HCT116 (cell line): Measurements from ENCODE around the gene EGLN3. TPM values are rescaled to one million over a fixed set of nuclear protein-coding genes. Genes with fewer than 3 reads are reported as not detected.

Experiments
- ATAC-seq: fragments of 200-7000 bp; cut with Tn5 transposase; 2 replicates; pipeline ENCODE4 v1.9.1; 2020; ENCODE audit warnings: mild to moderate bottlenecking, moderate library complexity
- BruUV-seq: library from RNA; stranded (reverse); fragments of 400-500 nt; replicated peaks from 2 replicates; lab custom pipeline; 2021; lab: Mats Ljungman, UMichigan
- CTCF ChIA-PET: fragments of 300-600 bp; sonication (Branson Sonifier 250); formaldehyde crosslinking; loops from one replicate; lab custom pipeline; 2021; ENCODE audit warnings: antibody characterized with exemption; lab: Charles Lee
- POLR2A ChIA-PET: fragments of 300-600, 350-600 bp; sonication (Branson Sonifier 250); formaldehyde crosslinking; loops from one replicate; lab custom pipeline; 2021; ENCODE audit warnings: antibody characterized with exemption; lab: Charles Lee
- RAD21 ChIA-PET, 2 experiments: fragments of 300-600 bp; sonication (Branson Sonifier 250); formaldehyde crosslinking; loops; one replicate each; lab custom pipeline; 2023; ENCODE audit warnings: low total read pairs in 2 of 2; ENCODE audit not compliant: uncharacterized antibody in 2 of 2, unreplicated experiment in 2 of 2, low non-redundant PET in 1 of 2; lab: Charles Lee
- DNase-seq: peaks from one replicate; pipeline ENCODE4 v3.0.0-alpha.2; 2010; ENCODE audit warnings: low read depth, low spot score
- H2AFZ ChIP-seq: fragments of 200-600 bp; shearing (Covaris generic), sonication (generic); 2 replicates; pipeline ENCODE4 v1.6.1; 2017; ENCODE audit warnings: low read depth, mixed run types, mixed read lengths, antibody characterized with exemption, low read length; ENCODE audit not compliant: poor library complexity, severe bottlenecking
- H3K27ac ChIP-seq: 2 replicates; pipeline ENCODE4 v1.5.1; 2012; ENCODE audit warnings: low read depth, low read length
- H3K27me3 ChIP-seq: fragments of 200-600 bp; sonication (generic); 2 replicates; pipeline ENCODE4 v1.6.1; 2016; ENCODE audit warnings: mixed run types, low read length, mixed read lengths; ENCODE audit not compliant: insufficient read depth
- H3K36me3 ChIP-seq, 2 experiments: fragments of 200-500 bp in 1 of 2; fragments of 200-600 bp in 1 of 2; sonication (Bioruptor generic) in 1 of 2; sonication (generic) in 1 of 2; 2 replicates each; pipeline versions ENCODE4 v1.5.1 to v1.6.1; 2014 to 2016; ENCODE audit warnings: low read length in 2 of 2, inconsistent platforms in 1 of 2, mixed read lengths in 1 of 2, mixed run types in 1 of 2; ENCODE audit not compliant: insufficient read depth in 2 of 2, control insufficient read depth in 1 of 2
- H3K4me1 ChIP-seq, 2 experiments: fragments of 200-600 bp in 1 of 2; sonication (generic) in 1 of 2; 2 replicates each; pipeline versions ENCODE4 v1.5.1 to v1.6.1; 2012 to 2017; ENCODE audit warnings: low read length in 2 of 2, inconsistent platforms in 1 of 2, mild to moderate bottlenecking in 1 of 2, mixed read lengths in 1 of 2, mixed run types in 1 of 2, moderate library complexity in 1 of 2; ENCODE audit not compliant: insufficient read depth in 2 of 2, control insufficient read depth in 1 of 2
- H3K4me2 ChIP-seq: fragments of 200-600 bp; sonication (generic); 2 replicates; pipeline ENCODE4 v1.6.1; 2017; ENCODE audit warnings: mixed run types, low read length, mixed read lengths
- H3K4me3 ChIP-seq, 2 experiments: fragments of 200-600 bp in 1 of 2; sonication (generic) in 1 of 2; replicated peaks in 1 of 2; 2 replicates each; pipeline ENCODE4 v1.5.1; 2011 to 2016; ENCODE audit warnings: low read length in 2 of 2, control low read depth in 1 of 2, low read depth in 1 of 2, mild to moderate bottlenecking in 1 of 2, mixed read lengths in 1 of 2, mixed run types in 1 of 2
- H3K79me2 ChIP-seq: fragments of 200-600 bp; sonication (generic); 2 replicates; pipeline ENCODE4 v1.6.1; 2017; ENCODE audit warnings: mild to moderate bottlenecking, mixed run types, low read length, moderate library complexity, mixed read lengths; ENCODE audit not compliant: insufficient read depth
- H3K9ac ChIP-seq: fragments of 200-600 bp; sonication (generic); 2 replicates; pipeline ENCODE4 v1.6.1; 2016; ENCODE audit warnings: low read length, mixed read lengths
- H3K9me2 ChIP-seq: fragments of 200-600 bp; sonication (generic), shearing (Covaris generic); 2 replicates; pipeline ENCODE4 v1.6.1; 2017; ENCODE audit warnings: mixed run types, mild to moderate bottlenecking, moderate library complexity; ENCODE audit not compliant: insufficient read depth
- H3K9me3 ChIP-seq, 2 experiments: fragments of 200-500 bp in 1 of 2; fragments of 200-600 bp in 1 of 2; sonication (Bioruptor generic) in 1 of 2; sonication (generic) in 1 of 2; 2 replicates each; pipeline ENCODE4 v1.6.1; 2014 to 2017; ENCODE audit warnings: low read length in 2 of 2, mixed read lengths in 2 of 2, inconsistent platforms in 1 of 2, low read depth in 1 of 2, mild to moderate bottlenecking in 1 of 2, mixed run types in 1 of 2, moderate library complexity in 1 of 2; ENCODE audit not compliant: control insufficient read depth in 1 of 2, insufficient read depth in 1 of 2
- H4K20me1 ChIP-seq: fragments of 200-600 bp; sonication (generic), shearing (Covaris generic); 2 replicates; pipeline ENCODE4 v1.6.1; 2017; ENCODE audit warnings: mixed run types, mild to moderate bottlenecking, moderate library complexity; ENCODE audit not compliant: insufficient read depth
- CBX3 ChIP-seq: IDR thresholded peaks from 2 replicates; pipeline ENCODE4 v1.6.1; 2012; ENCODE audit warnings: low read depth
- CEBPB ChIP-seq: IDR thresholded peaks from 2 replicates; pipeline ENCODE4 v1.6.1; 2012; ENCODE audit warnings: low read depth
- EGR1 ChIP-seq: IDR thresholded peaks from 2 replicates; pipeline ENCODE4 v1.6.1; 2012; ENCODE audit warnings: low read depth
- EZH2 ChIP-seq: fragments of 200-600 bp; sonication (generic); IDR thresholded peaks from 2 replicates; pipeline ENCODE4 v1.6.1; 2017; ENCODE audit warnings: antibody characterized with exemption, mixed run types
- EZH2phosphoT487 ChIP-seq: fragments of 200-600 bp; IDR thresholded peaks from 2 replicates; pipeline ENCODE4 v1.6.1; 2018; ENCODE audit warnings: antibody characterized with exemption, borderline replicate concordance
- JUND ChIP-seq: IDR thresholded peaks from 2 replicates; pipeline ENCODE4 v1.6.1; 2012
- POLR2AphosphoS5 ChIP-seq: IDR thresholded peaks from 2 replicates; pipeline ENCODE4 v1.6.1; 2011; ENCODE audit warnings: mild to moderate bottlenecking, low read depth, low read length, moderate library complexity
- SRF ChIP-seq: IDR thresholded peaks from 2 replicates; pipeline ENCODE4 v1.6.1; 2012; ENCODE audit warnings: low read depth
- YY1 ChIP-seq: IDR thresholded peaks from 2 replicates; pipeline ENCODE4 v1.6.1; 2011; ENCODE audit warnings: low read length, low read depth, moderate library complexity, mild to moderate bottlenecking; ENCODE audit not compliant: insufficient replicate concordance; ENCODE audit errors: extremely low read depth
- ZFX ChIP-seq: fragments of 450-650 bp; IDR thresholded peaks from 2 replicates; pipeline ENCODE4 v1.6.1; 2017
- intact Hi-C: fragments of 100-400 bp; cut with micrococcal nuclease; formaldehyde crosslinking; loops from 2 replicates; pipeline ENCODE4 v1.10.0; 2022
- total RNA-seq: library from RNA; stranded (reverse); gene quantifications from one replicate; pipeline ENCODE4 v1.2.1, GENCODE V29; 2021; ENCODE audit not compliant: unreplicated experiment
- TF ChIP-seq, protein P1 (sequence below), 3 experiments: fragments of 200-600 bp in 1 of 3; sonication (generic) in 1 of 3; IDR thresholded peaks in 2 of 3; conservative IDR thresholded peaks in 1 of 3; 2 replicates each; pipeline ENCODE4 v1.5.1; 2012 to 2017; ENCODE audit warnings: low read depth in 2 of 3, low read length in 2 of 3, antibody characterized with exemption in 1 of 3, borderline replicate concordance in 1 of 3, control low read depth in 1 of 3, mild to moderate bottlenecking in 1 of 3, mixed read lengths in 1 of 3, mixed run types in 1 of 3, moderate library complexity in 1 of 3; ENCODE audit not compliant: insufficient read depth in 1 of 3
- TF ChIP-seq, protein P2 (sequence below): IDR thresholded peaks from 2 replicates; pipeline ENCODE4 v1.6.1; 2011; ENCODE audit warnings: mild to moderate bottlenecking, low read length, moderate library complexity; ENCODE audit not compliant: insufficient replicate concordance; ENCODE audit errors: extremely low read depth
- TF ChIP-seq, protein P3 (sequence below): IDR thresholded peaks from 2 replicates; pipeline ENCODE4 v1.6.1; 2012

Gene EGLN3
- total RNA-seq, 1 experiment from 2014 or later = 13.6 TPM

DNA sequence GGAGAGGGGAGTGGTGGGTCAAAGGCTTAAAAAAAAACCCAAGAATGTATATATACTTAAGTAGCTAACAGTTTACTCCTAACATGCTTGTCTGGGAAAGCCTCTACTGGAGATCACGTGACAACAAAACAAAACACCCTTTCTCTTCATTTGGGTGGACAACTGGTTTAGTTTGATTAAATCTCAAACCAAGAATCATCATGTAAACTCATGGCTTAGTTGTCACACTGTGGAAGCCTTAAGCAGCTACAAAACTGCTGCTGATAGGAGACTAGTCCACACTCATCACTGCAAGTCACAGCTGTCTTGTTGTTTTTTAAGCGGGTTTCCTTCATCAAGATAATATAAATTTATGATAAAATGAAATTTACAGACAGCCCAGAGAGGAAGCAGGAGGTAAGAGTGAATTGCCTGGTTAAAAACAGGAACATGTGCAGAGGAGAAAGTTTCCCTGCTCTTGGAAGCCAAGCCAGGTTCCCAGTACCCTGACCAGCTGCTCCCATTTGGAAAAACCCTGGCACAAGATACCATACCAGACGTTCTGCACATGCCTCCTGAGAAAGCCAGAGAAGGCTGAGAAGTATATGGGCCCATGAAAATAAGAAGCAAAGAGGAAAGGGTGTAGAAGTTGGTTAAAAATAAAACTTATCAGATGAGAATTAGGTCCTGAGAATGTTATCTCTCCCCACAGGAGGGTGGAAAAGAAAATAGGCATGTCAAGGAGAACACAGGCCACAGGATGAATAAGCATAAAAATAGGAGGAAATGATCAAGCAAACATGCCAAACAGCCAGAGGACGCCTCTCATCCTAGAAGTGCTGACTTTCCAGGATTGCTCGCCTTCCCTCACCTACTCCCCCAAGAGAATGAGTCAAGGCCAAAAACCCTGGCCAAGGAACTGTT, 34.0 kb downstream of the EGLN3 start:
- no peaks in the 10 kb centered on the region for H4K20me1 ChIP-seq
- RAD21 ChIA-PET = no interaction called here
- POLR2A ChIA-PET = interaction anchor here (0.7 kb wide), 1 partner anchor 22 kb away, joined by 3 read pairs; no protein-coding TSS in a partner anchor
- no peaks in the 10 kb centered on the region for H3K27me3 ChIP-seq
- no peaks in the 10 kb centered on the region for H3K9me3 ChIP-seq
- H3K4me2 ChIP-seq = peak overlapping the region; percentile 29
- H2AFZ ChIP-seq = no peak overlapping the region
- no peaks in the 10 kb centered on the region for H3K9me2 ChIP-seq
- H3K27ac ChIP-seq = no peak overlapping the region
- CTCF ChIA-PET = no interaction called here
- no peaks in the 10 kb centered on the region for H3K36me3 ChIP-seq
- no TSS peak for BruUV-seq
- ATAC-seq (no peak), DNase-seq (no peak)
- TF ChIP-seq JUND (peak; percentile 16; the same call in 1 of the 2 replicates), ZFX (no peak), EGR1 (no peak)
- H3K79me2 ChIP-seq = no peaks in the 10 kb centered on the region
- H3K9ac ChIP-seq = no peak overlapping the region
- peaks cover 10 to 27% of the 10 kb centered on the region in 2 experiments for H3K4me1 ChIP-seq
- intact Hi-C loops = no loop called here
- H3K4me3 ChIP-seq = no peak overlapping the region

DNA sequence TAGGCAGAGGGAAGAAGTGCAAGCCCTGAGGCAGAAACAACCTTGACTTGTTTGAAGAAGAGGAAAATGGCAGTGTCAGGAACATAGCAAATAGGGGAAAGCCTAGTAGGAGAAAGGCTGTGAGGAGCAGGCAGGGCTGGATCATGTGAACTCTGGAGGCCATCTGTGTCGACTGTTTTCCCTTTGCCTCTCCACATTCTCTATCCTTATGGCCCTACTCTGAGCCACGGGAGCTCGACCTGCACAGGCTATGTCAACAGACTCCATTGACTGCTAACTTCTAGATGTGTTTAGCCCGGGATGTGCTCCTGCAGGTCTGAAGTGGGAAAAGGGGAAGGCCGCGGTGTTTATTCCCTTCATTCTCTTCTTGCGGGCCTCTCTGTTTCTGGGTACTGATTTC, 35.2 kb downstream of the EGLN3 start:
- Histone ChIP-seq H2AFZ (no peak overlapping the region), H4K20me1 (no peaks in the 10 kb centered on the region), H3K4me2 (peak overlapping the region; percentile 60), H3K4me1 (peaks cover 10 to 27% of the 10 kb centered on the region in 2 experiments), H3K27me3 (no peaks in the 10 kb centered on the region), H3K9me3 (no peaks in the 10 kb centered on the region), H3K9ac (no peak overlapping the region), H3K79me2 (no peaks in the 10 kb centered on the region), H3K27ac (no peak overlapping the region), H3K9me2 (no peaks in the 10 kb centered on the region), H3K4me3 (no peak overlapping the region), H3K36me3 (no peaks in the 10 kb centered on the region)
- no peak for DNase-seq
- BruUV-seq = no TSS peak
- intact Hi-C loops = no loop called here
- ChIA-PET CTCF (no interaction called here), RAD21 (no interaction called here), POLR2A (no interaction called here)
- ATAC-seq = no peak
- TF ChIP-seq ZFX (no peak), SRF (no peak), POLR2AphosphoS5 (no peak), EZH2 (no peak), CBX3 (no peak), EZH2phosphoT487 (no peak), CEBPB (no peak), YY1 (no peak)
- TF ChIP-seq, protein P1, sequence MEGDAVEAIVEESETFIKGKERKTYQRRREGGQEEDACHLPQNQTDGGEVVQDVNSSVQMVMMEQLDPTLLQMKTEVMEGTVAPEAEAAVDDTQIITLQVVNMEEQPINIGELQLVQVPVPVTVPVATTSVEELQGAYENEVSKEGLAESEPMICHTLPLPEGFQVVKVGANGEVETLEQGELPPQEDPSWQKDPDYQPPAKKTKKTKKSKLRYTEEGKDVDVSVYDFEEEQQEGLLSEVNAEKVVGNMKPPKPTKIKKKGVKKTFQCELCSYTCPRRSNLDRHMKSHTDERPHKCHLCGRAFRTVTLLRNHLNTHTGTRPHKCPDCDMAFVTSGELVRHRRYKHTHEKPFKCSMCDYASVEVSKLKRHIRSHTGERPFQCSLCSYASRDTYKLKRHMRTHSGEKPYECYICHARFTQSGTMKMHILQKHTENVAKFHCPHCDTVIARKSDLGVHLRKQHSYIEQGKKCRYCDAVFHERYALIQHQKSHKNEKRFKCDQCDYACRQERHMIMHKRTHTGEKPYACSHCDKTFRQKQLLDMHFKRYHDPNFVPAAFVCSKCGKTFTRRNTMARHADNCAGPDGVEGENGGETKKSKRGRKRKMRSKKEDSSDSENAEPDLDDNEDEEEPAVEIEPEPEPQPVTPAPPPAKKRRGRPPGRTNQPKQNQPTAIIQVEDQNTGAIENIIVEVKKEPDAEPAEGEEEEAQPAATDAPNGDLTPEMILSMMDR (IDR thresholded peaks at IDR 0.05 in 2 of 3, conservative IDR thresholded peaks at IDR 0.05 in 1 of 3; ENCODE audit: borderline replicate concordance in 1 of 3, insufficient read depth in 1 of 3, low read depth in 2 of 3, low read length in 2 of 3) = no peak
- TF ChIP-seq, protein P2, sequence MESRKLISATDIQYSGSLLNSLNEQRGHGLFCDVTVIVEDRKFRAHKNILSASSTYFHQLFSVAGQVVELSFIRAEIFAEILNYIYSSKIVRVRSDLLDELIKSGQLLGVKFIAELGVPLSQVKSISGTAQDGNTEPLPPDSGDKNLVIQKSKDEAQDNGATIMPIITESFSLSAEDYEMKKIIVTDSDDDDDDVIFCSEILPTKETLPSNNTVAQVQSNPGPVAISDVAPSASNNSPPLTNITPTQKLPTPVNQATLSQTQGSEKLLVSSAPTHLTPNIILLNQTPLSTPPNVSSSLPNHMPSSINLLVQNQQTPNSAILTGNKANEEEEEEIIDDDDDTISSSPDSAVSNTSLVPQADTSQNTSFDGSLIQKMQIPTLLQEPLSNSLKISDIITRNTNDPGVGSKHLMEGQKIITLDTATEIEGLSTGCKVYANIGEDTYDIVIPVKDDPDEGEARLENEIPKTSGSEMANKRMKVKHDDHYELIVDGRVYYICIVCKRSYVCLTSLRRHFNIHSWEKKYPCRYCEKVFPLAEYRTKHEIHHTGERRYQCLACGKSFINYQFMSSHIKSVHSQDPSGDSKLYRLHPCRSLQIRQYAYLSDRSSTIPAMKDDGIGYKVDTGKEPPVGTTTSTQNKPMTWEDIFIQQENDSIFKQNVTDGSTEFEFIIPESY = no peak
- TF ChIP-seq, protein P3, sequence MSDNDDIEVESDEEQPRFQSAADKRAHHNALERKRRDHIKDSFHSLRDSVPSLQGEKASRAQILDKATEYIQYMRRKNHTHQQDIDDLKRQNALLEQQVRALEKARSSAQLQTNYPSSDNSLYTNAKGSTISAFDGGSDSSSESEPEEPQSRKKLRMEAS = no peak
